Heart right ventricle (tissue), 16 donors: Measurements from ENCODE around the gene LHFPL3. TPM values are rescaled to one million over a fixed set of nuclear protein-coding genes. Genes with fewer than 3 reads are reported as not detected.

ENCODE experiments used
- ATAC-seq, 8 donors: fragments of 200-7000 bp; cut with Tn5 transposase; one replicate each; pipeline ENCODE4 v1.9.1; 2020; ENCODE audit warnings: mild to moderate bottlenecking in 8 of 8, moderate library complexity in 8 of 8, moderate number of reproducible peaks in 1 of 8
- DNase-seq, 2 donors: peaks; one replicate each; pipeline ENCODE4 v3.0.0-alpha.2; 2020
- H3K27ac ChIP-seq, 10 donors: fragments of 200-600 bp; sonication (generic) in 2 of 10; one replicate each; pipeline versions ENCODE4 v1.5.0 to v1.8.0; 2020 to 2022; ENCODE audit warnings: mild to moderate bottlenecking in 3 of 10
- H3K27me3 ChIP-seq, 7 donors: fragments of 200-600 bp; one replicate each; pipeline ENCODE4 v1.8.0; 2021 to 2022; ENCODE audit warnings: mild to moderate bottlenecking in 2 of 7
- H3K36me3 ChIP-seq, 9 donors: fragments of 200-600 bp; sonication (generic) in 1 of 9; one replicate each; pipeline versions ENCODE4 v1.5.0 to v1.8.0; 2020 to 2022; ENCODE audit warnings: mild to moderate bottlenecking in 2 of 9
- H3K4me1 ChIP-seq, 9 donors: fragments of 200-600 bp; sonication (generic) in 1 of 9; one replicate each; pipeline versions ENCODE4 v1.5.0 to v1.8.0; 2020 to 2022; ENCODE audit warnings: mild to moderate bottlenecking in 4 of 9
- H3K4me3 ChIP-seq, 10 donors: fragments of 200-600 bp; sonication (generic) in 2 of 10; one replicate each; pipeline versions ENCODE4 v1.5.0 to v1.8.0; 2020 to 2022; ENCODE audit warnings: mild to moderate bottlenecking in 7 of 10, moderate library complexity in 2 of 10
- H3K9me3 ChIP-seq, 11 donors: fragments of 200-600 bp in 10 of 11; sonication (generic) in 2 of 11; one replicate each; pipeline versions ENCODE4 v1.5.0 to v1.8.0; 2013 to 2022; ENCODE audit warnings: mild to moderate bottlenecking in 2 of 11, control low read depth in 1 of 11, moderate library complexity in 1 of 11
- WGBS, 2 donors: extraction: QIAGEN DNeasy Blood & Tissue Kit; methylation state at CpG; one replicate each; pipeline ENCODE4 v1.1.7; 2013; ENCODE audit warnings: inconsistent platforms in 1 of 2; 5-methylcytosine and 5-hydroxymethylcytosine counted together
- intact Hi-C, 10 donors: fragments of 100-400 bp; cut with DNase I; formaldehyde crosslinking; loops; one replicate each; pipeline versions ENCODE4 v1.11.1 to v1.14.2; 2022
- polyA plus RNA-seq, 2 donors: library from polyadenylated mRNA; stranded (reverse); fragments of 200-250 nt; gene quantifications; one replicate each; pipeline ENCODE4 v1.2.3, GENCODE V29; 2013
- total RNA-seq, 10 donors: library from RNA; stranded (reverse); fragmentation: NEBNext Ultra II Directional in 3 of 10; extraction: Animal tissue kit (Norgen Biotek cat#: 25700) in 3 of 10; gene quantifications; one replicate each; pipeline versions ENCODE4 v1.2.1 to v1.2.4, GENCODE V29; 2021 to 2023
- TF ChIP-seq, protein P1 (sequence below), 9 donors: fragments of 200-600 bp; sonication (generic) in 2 of 9; IDR thresholded peaks; one replicate each; pipeline versions ENCODE4 v1.5.0 to v1.8.0; 2021 to 2022; ENCODE audit warnings: antibody characterized with exemption in 9 of 9, mild to moderate bottlenecking in 5 of 9, moderate library complexity in 1 of 9
- donor health status: Arrhythmogenic right ventricular cardiomyopathy.
- donor health status: ischemic (EF 13 %, LVEDD 7.1; RV severe dilation, severe dysfunction).
- donor health status: healthy with polysubstance abuse.
- donor health status: DM: no; HTN: yes; CAD: no.
- donor health status: DM: no; HTN: no; CAD: no.
- donor health status: ischemic (EF 25% LVEDD 6.9; RV normal size, moderate dysfunction).
- donor health status: ischemic (EF 25% LVEDD 5.7; RV mildly dilated, moderate dysfunction).
- donor health status: healthy.
- donor health status: DM: yes; HTN: yes; CAD: no.
- donor health status: Ischemic cardiomyopathy.
- donor health status: ischemic (EF 35%, LVEDD 5.7; RV mildly dilated, moderate dysfunction).
- donor health status: nonischemic (EF 11% LVEDD 7.7; RV severe dilation, severe dysfunction).
- donor health status: DM: yes; HTN: yes; CAD: no.
- donor health status: PGD.
- donor health status: ischemic (EF 29% LVEDD 5.4; RV normal size, mild dysfunction).
- donor health status: nonischemic (EF 23%, LVEDD 6.1; RV moderate dilation, normal function).

Gene LHFPL3
- total and polyA plus RNA-seq, 12 donors: not detected

DNA sequence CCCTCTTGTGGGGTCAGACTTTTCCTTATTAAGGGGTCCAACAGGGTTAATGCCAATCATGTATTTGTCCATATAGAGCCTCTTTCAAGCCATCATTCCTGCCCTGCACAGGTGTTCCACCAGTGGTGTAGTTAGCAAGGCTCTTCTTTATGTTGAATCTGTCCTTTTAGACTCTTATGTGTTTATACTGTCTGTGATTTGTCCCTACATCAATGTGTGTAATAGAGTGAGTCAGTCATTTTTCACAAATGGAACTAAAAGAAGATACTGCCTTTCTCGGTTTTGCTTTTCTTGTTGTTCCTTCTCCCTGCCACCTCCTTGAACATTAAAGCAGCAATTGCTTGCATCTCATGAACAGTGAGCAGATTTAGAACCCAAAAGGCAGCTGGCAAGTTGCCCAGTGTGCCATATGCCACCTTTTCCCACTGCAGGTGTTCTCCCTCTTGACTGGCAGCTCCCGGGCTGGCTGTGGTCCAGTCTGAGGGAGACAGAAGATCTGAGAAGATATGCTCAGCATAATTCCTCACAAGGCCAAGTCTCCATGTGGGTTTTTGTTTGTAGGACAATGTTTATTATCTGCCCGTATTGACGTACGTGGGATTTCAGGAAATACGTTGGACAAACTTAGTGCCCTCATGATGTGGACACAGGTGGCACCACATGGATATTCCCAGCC, 154.1 kb downstream of the LHFPL3 start:
- TF ChIP-seq, protein P1, sequence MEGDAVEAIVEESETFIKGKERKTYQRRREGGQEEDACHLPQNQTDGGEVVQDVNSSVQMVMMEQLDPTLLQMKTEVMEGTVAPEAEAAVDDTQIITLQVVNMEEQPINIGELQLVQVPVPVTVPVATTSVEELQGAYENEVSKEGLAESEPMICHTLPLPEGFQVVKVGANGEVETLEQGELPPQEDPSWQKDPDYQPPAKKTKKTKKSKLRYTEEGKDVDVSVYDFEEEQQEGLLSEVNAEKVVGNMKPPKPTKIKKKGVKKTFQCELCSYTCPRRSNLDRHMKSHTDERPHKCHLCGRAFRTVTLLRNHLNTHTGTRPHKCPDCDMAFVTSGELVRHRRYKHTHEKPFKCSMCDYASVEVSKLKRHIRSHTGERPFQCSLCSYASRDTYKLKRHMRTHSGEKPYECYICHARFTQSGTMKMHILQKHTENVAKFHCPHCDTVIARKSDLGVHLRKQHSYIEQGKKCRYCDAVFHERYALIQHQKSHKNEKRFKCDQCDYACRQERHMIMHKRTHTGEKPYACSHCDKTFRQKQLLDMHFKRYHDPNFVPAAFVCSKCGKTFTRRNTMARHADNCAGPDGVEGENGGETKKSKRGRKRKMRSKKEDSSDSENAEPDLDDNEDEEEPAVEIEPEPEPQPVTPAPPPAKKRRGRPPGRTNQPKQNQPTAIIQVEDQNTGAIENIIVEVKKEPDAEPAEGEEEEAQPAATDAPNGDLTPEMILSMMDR (IDR thresholded peaks at IDR 0.05): no peak
- H3K4me1 ChIP-seq: no peaks in the 10 kb centered on the region
- ATAC-seq (no peak), DNase-seq (no peak)
- no peaks in the 10 kb centered on the region for H3K9me3 ChIP-seq
- no peaks in the 10 kb centered on the region for H3K36me3 ChIP-seq
- intact Hi-C loops: no loop called here
- H3K4me3 ChIP-seq: no peak overlapping the region
- WGBS, 2 donors: 75 to 80% methylated on average over 6 of the region's 6 CpGs
- no peak overlapping the region for H3K27ac ChIP-seq
- peaks cover 0 to 3% (median 0%) of the 10 kb centered on the region in 7 donors for H3K27me3 ChIP-seq

DNA sequence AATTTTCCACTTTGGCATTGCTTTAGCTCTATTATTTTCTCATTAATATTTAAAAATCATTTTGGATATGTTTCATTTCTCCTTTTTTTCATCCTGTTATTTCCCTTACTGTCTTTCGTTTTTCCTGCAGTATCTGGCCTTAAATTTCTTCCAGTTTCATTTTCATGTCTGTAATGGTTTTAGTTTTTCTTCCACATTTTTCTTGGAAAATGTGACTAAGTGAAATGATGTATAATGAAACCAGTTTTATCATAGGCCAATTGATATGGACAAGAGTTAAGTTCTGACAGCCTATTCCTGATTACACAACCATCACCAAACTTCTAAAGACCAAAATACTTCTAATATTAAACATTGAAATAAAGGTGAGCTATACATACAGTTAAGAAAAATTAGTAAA, 158.5 kb downstream of the LHFPL3 start:
- 43 to 57% methylated on average over 1 of the region's 1 CpG for WGBS, 2 donors
- TF ChIP-seq, protein P1 (IDR thresholded peaks at IDR 0.05): no peak
- Histone ChIP-seq H3K27ac (no peak overlapping the region), H3K36me3 (no peaks in the 10 kb centered on the region), H3K4me3 (no peak overlapping the region), H3K9me3 (no peaks in the 10 kb centered on the region), H3K27me3 (peaks cover 0 to 3% (median 0%) of the 10 kb centered on the region in 7 donors), H3K4me1 (no peaks in the 10 kb centered on the region)
- DNase-seq (no peak), ATAC-seq (no peak)
- intact Hi-C loops: no loop called here

GRCh38 chr7:104487642-104488041, 159.2 kb downstream of the LHFPL3 start:
- TF ChIP-seq, protein P1 (IDR thresholded peaks at IDR 0.05): no peak
- DNase-seq (no peak), ATAC-seq (no peak)
- H3K4me3 ChIP-seq: no peak overlapping the region
- H3K4me1 ChIP-seq: no peaks in the 10 kb centered on the region
- intact Hi-C loops: no loop called here
- peaks cover 0 to 1% (median 0%) of the 10 kb centered on the region in 7 donors for H3K27me3 ChIP-seq
- H3K27ac ChIP-seq: no peak overlapping the region
- 14 to 22% methylated on average over 1 of the region's 1 CpG for WGBS, 2 donors
- H3K9me3 ChIP-seq: no peaks in the 10 kb centered on the region
- H3K36me3 ChIP-seq: no peaks in the 10 kb centered on the region

DNA sequence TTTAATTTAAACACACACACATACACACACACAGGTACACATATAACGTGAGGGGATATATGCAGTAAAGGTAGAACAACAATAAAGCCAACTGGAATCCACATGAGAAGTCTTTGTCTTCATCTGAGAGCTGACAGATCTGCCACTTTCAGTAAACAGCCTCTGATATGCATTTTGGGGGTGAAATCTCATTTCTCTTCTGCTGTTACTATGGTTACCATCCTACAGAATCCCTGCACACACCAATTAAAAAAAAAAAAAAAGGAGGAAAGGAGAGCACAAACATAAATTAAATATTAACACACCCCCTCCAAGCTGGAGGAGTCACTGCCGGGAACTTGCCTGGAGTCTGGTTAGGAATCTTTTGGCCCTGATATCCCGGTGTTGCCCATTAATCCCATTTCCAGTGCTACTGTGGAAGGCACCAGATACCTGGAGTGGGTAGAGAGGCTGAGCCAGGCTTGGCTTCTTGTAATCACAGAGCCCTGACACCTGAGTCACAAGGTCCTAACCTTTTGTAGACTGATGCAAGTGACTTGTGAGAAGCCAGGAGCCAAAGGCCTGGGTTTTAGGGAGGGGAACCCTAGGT, 169.1 kb downstream of the LHFPL3 start:
- no peaks in the 10 kb centered on the region for H3K36me3 ChIP-seq
- H3K4me3 ChIP-seq: no peak overlapping the region
- TF ChIP-seq, protein P1 (IDR thresholded peaks at IDR 0.05): no peak
- WGBS, 2 donors: 71 to 73% methylated on average over 3 of the region's 3 CpGs
- no peak overlapping the region for H3K27ac ChIP-seq
- DNase-seq (no peak), ATAC-seq (no peak)
- no peaks in the 10 kb centered on the region for H3K27me3 ChIP-seq
- no peaks in the 10 kb centered on the region for H3K4me1 ChIP-seq
- intact Hi-C loops: no loop called here
- H3K9me3 ChIP-seq: no peaks in the 10 kb centered on the region
